H1 (cell line): ENCODE results near the gene JDP2. TPM values are rescaled to one million over a fixed set of nuclear protein-coding genes. Genes with fewer than 3 reads are reported as not detected.
A peak's percentile ranks its signal among the peaks of the same experiment; 100 is the strongest.

Source experiments
- CTCF ChIA-PET: fragments of 300-600 bp; sonication (Branson Sonifier 250); formaldehyde crosslinking; loops from one replicate; lab custom pipeline; 2021; ENCODE audit not compliant: partially characterized antibody; lab: Charles Lee
- POLR2A ChIA-PET: fragments of 300-600 bp; sonication (Branson Sonifier 250); formaldehyde crosslinking; loops from one replicate; lab custom pipeline; 2021; ENCODE audit warnings: inconsistent platforms; ENCODE audit not compliant: partially characterized antibody; lab: Charles Lee
- DNase-seq, 2 experiments: peaks; one replicate each; pipeline versions ENCODE4 v3.0.0 to v3.0.0-alpha.2; 2010 to 2022; ENCODE audit warnings: low spot score in 2 of 2, low read depth in 1 of 2, mixed read lengths in 1 of 2
- FAIRE-seq: peaks from 2 replicates; lab custom pipeline; 2011; peaks lifted over from hg19 to GRCh38; lab: Jason Lieb, UNC
- H2AFZ ChIP-seq: 2 replicates; pipeline ENCODE4 v1.8.1; 2012; ENCODE audit warnings: low read length, inconsistent platforms
- H2AK5ac ChIP-seq: 2 replicates; pipeline ENCODE4 v1.6.1; 2013; ENCODE audit warnings: low read depth, low read length
- H2BK120ac ChIP-seq: replicated peaks from 2 replicates; pipeline ENCODE3; 2013; ENCODE audit warnings: low read depth, low read length, inconsistent platforms
- H2BK12ac ChIP-seq: 2 replicates; pipeline ENCODE4 v1.6.1; 2013; ENCODE audit warnings: low read depth, low read length
- H2BK15ac ChIP-seq: 2 replicates; pipeline ENCODE4 v1.6.1; 2013; ENCODE audit warnings: low read length
- H2BK20ac ChIP-seq: 2 replicates; pipeline ENCODE4 v1.6.1; 2013; ENCODE audit warnings: low read length
- H2BK5ac ChIP-seq: 2 replicates; pipeline ENCODE4 v1.6.1; 2013; ENCODE audit warnings: low read depth, low read length
- H3K14ac ChIP-seq: 2 replicates; pipeline ENCODE4 v1.6.1; 2013; ENCODE audit warnings: inconsistent platforms; ENCODE audit not compliant: insufficient read length
- H3K18ac ChIP-seq: 2 replicates; pipeline ENCODE4 v1.6.1; 2013; ENCODE audit warnings: low read length; ENCODE audit errors: extremely low read depth
- H3K23ac ChIP-seq: 2 replicates; pipeline ENCODE4 v1.6.1; 2013; ENCODE audit warnings: inconsistent platforms; ENCODE audit not compliant: insufficient read length
- H3K23me2 ChIP-seq: 2 replicates; pipeline ENCODE4 v1.6.1; 2013; ENCODE audit warnings: low read depth, low read length
- H3K27ac ChIP-seq: 2 replicates; pipeline ENCODE4 v1.6.1; 2011; ENCODE audit warnings: low read depth, low read length, inconsistent platforms
- H3K27me3 ChIP-seq, 4 experiments: replicated peaks in 1 of 4; 1 replicate in 1 of 4; 2 replicates in 3 of 4; pipeline versions ENCODE4 v1.6.1 to v1.8.1; 2011 to 2013; ENCODE audit warnings: low read length in 3 of 4, mild to moderate bottlenecking in 3 of 4, inconsistent platforms in 2 of 4, mixed read lengths in 2 of 4, moderate library complexity in 1 of 4; ENCODE audit not compliant: control insufficient read depth in 3 of 4, insufficient read depth in 3 of 4; ENCODE audit errors: extremely low read depth in 1 of 4
- H3K36me3 ChIP-seq, 4 experiments: 2 replicates each; pipeline versions ENCODE4 v1.6.1 to v1.8.1; 2011 to 2013; ENCODE audit warnings: mild to moderate bottlenecking in 4 of 4, low read length in 3 of 4, moderate library complexity in 2 of 4, control low read depth in 1 of 4, inconsistent platforms in 1 of 4; ENCODE audit not compliant: insufficient read depth in 4 of 4, control insufficient read depth in 2 of 4
- H3K4ac ChIP-seq: replicated peaks from 2 replicates; pipeline ENCODE3; 2013; ENCODE audit warnings: low read length, low read depth, mixed read lengths, inconsistent platforms; ENCODE audit not compliant: insufficient read length
- H3K4me1 ChIP-seq, 4 experiments: replicated peaks in 1 of 4; 1 replicate in 1 of 4; 2 replicates in 3 of 4; pipeline versions ENCODE4 v1.6.1 to v1.8.1; 2011 to 2013; ENCODE audit warnings: low read length in 3 of 4, inconsistent platforms in 2 of 4, mixed read lengths in 1 of 4; ENCODE audit not compliant: insufficient read depth in 4 of 4, control insufficient read depth in 3 of 4
- H3K4me2 ChIP-seq, 2 experiments: 2 replicates each; pipeline versions ENCODE4 v1.6.1 to v1.8.1; 2011 to 2013; ENCODE audit warnings: low read depth in 2 of 2, low read length in 2 of 2, control low read depth in 1 of 2, inconsistent platforms in 1 of 2, mild to moderate bottlenecking in 1 of 2; ENCODE audit not compliant: insufficient read depth in 1 of 2
- H3K4me3 ChIP-seq, 4 experiments: fragments of 200-600, 300-600 bp in 1 of 4; sonication (generic), shearing (Covaris generic), sonication (Bioruptor Twin) in 1 of 4; 2 replicates each; pipeline versions ENCODE4 v1.5.1 to v1.8.1; 2011 to 2016; ENCODE audit warnings: low read length in 4 of 4, low read depth in 3 of 4, control low read depth in 2 of 4, inconsistent platforms in 2 of 4, mild to moderate bottlenecking in 2 of 4, mixed read lengths in 1 of 4, moderate library complexity in 1 of 4; ENCODE audit not compliant: insufficient read depth in 2 of 4; ENCODE audit errors: extremely low read depth in 1 of 4
- H3K56ac ChIP-seq: replicated peaks from 2 replicates; pipeline ENCODE3; 2013; ENCODE audit warnings: low read depth, mild to moderate bottlenecking, mixed read lengths, low read length, inconsistent platforms; ENCODE audit not compliant: insufficient read length
- H3K79me1 ChIP-seq: 2 replicates; pipeline ENCODE4 v1.6.1; 2013; ENCODE audit warnings: low read depth, low read length, control low read depth
- H3K79me2 ChIP-seq, 2 experiments: 2 replicates each; pipeline versions ENCODE4 v1.6.1 to v1.8.1; 2012 to 2013; ENCODE audit warnings: low read length in 2 of 2, mild to moderate bottlenecking in 2 of 2, inconsistent platforms in 1 of 2; ENCODE audit not compliant: insufficient read depth in 2 of 2, control insufficient read depth in 1 of 2
- H3K9ac ChIP-seq, 4 experiments: replicated peaks in 1 of 4; 1 replicate in 1 of 4; 2 replicates in 3 of 4; pipeline versions ENCODE4 v1.6.1 to v1.8.1; 2011 to 2013; ENCODE audit warnings: low read depth in 3 of 4, low read length in 3 of 4, control low read depth in 2 of 4, mild to moderate bottlenecking in 2 of 4, moderate library complexity in 2 of 4, inconsistent platforms in 1 of 4; ENCODE audit errors: extremely low read depth in 1 of 4
- H3K9me3 ChIP-seq, 2 experiments: 2 replicates each; pipeline versions ENCODE4 v1.6.1 to v1.8.1; 2012 to 2013; ENCODE audit warnings: mild to moderate bottlenecking in 2 of 2, moderate library complexity in 2 of 2, control low read depth in 1 of 2, inconsistent platforms in 1 of 2, low read depth in 1 of 2, low read length in 1 of 2, mixed read lengths in 1 of 2; ENCODE audit not compliant: insufficient read depth in 2 of 2
- H4K20me1 ChIP-seq, 2 experiments: replicated peaks in 1 of 2; 2 replicates each; pipeline versions ENCODE3 to v1.8.1; 2011 to 2013; ENCODE audit warnings: inconsistent platforms in 2 of 2, low read length in 2 of 2, mild to moderate bottlenecking in 1 of 2; ENCODE audit not compliant: insufficient read depth in 2 of 2, control insufficient read depth in 1 of 2
- H4K5ac ChIP-seq: 2 replicates; pipeline ENCODE4 v1.6.1; 2013; ENCODE audit warnings: low read length, low read depth, mixed read lengths, inconsistent platforms; ENCODE audit not compliant: insufficient read length
- H4K8ac ChIP-seq: 2 replicates; pipeline ENCODE4 v1.8.0; 2013; ENCODE audit warnings: mild to moderate bottlenecking, moderate library complexity, low read length, inconsistent platforms; ENCODE audit not compliant: insufficient read depth; ENCODE audit errors: extremely low read depth
- H4K91ac ChIP-seq: replicated peaks from 2 replicates; pipeline ENCODE3; 2013; ENCODE audit warnings: low read length, mixed read lengths, inconsistent platforms; ENCODE audit not compliant: insufficient read length
- EGR1 ChIP-seq: IDR thresholded peaks from 2 replicates; pipeline ENCODE4 v1.6.1; 2011; ENCODE audit warnings: low read depth, low read length, borderline replicate concordance
- EP300 ChIP-seq, 2 experiments: IDR thresholded peaks; 1 replicate in 1 of 2; 2 replicates in 1 of 2; pipeline ENCODE4 v1.6.1; 2011 to 2012; ENCODE audit warnings: low read depth in 2 of 2, low read length in 2 of 2, mild to moderate bottlenecking in 2 of 2, borderline replicate concordance in 1 of 2, inconsistent platforms in 1 of 2, moderate library complexity in 1 of 2
- GTF2F1 ChIP-seq: IDR thresholded peaks from 2 replicates; pipeline ENCODE4 v1.6.1; 2012; ENCODE audit warnings: low read depth, low read length, improper control_type of control experiment, borderline replicate concordance
- HDAC6 ChIP-seq: IDR thresholded peaks from one replicate; pipeline ENCODE4 v1.7.1; 2012; ENCODE audit warnings: low read depth, mild to moderate bottlenecking, inconsistent platforms, low read length, moderate library complexity
- KDM5A ChIP-seq: fragments of 200-600 bp; IDR thresholded peaks from 2 replicates; pipeline ENCODE4 v1.7.1; 2012; ENCODE audit warnings: mild to moderate bottlenecking, low read length, inconsistent platforms, mixed read lengths
- NANOG ChIP-seq: IDR thresholded peaks from 2 replicates; pipeline ENCODE4 v1.6.1; 2011; ENCODE audit warnings: low read length, low read depth, mild to moderate bottlenecking, inconsistent platforms; ENCODE audit not compliant: insufficient read depth, poor library complexity, severe bottlenecking
- PHF8 ChIP-seq: fragments of 200-600 bp; sonication (generic); conservative IDR thresholded peaks from 2 replicates; pipeline ENCODE4 v1.7.1; 2012; ENCODE audit warnings: low read depth, mild to moderate bottlenecking, inconsistent platforms, low read length, moderate library complexity
- RBBP5 ChIP-seq: IDR thresholded peaks from 2 replicates; pipeline ENCODE4 v1.7.1; 2012; ENCODE audit warnings: low read depth, mild to moderate bottlenecking, inconsistent platforms, low read length, moderate library complexity, borderline replicate concordance
- RNF2 ChIP-seq: fragments of 200-900, 300-1000 bp; sonication (generic); IDR thresholded peaks from 2 replicates; pipeline ENCODE4 v1.7.1; 2016; ENCODE audit warnings: borderline replicate concordance, low read depth, mild to moderate bottlenecking, antibody characterized with exemption, low read length; ENCODE audit not compliant: poor library complexity, severe bottlenecking; ENCODE audit errors: missing control alignments
- RXRA ChIP-seq: IDR thresholded peaks from 2 replicates; pipeline ENCODE4 v1.6.1; 2011; ENCODE audit warnings: low read depth, mild to moderate bottlenecking, low read length, moderate library complexity; ENCODE audit not compliant: insufficient read depth
- SP2 ChIP-seq: IDR thresholded peaks from 2 replicates; pipeline ENCODE4 v1.6.1; 2012; ENCODE audit warnings: mild to moderate bottlenecking, low read length, inconsistent platforms
- SP4 ChIP-seq: IDR thresholded peaks from 2 replicates; pipeline ENCODE4 v1.6.1; 2012; ENCODE audit warnings: low read length, inconsistent platforms
- WGBS, 2 experiments: shearing (Covaris generic) in 1 of 2; methylation state at CpG; one replicate each; pipeline versions ENCODE4 v1.1.6 to v1.1.7; 2013 to 2015; ENCODE audit warnings: low lambda C conversion rate in 2 of 2, mixed read lengths in 2 of 2, inconsistent platforms in 1 of 2, low coverage in 1 of 2, missing lambda C conversion rate in 1 of 2; ENCODE audit not compliant: insufficient replicate concordance in 2 of 2, insufficient coverage in 1 of 2, insufficient read length in 1 of 2; ENCODE audit errors: extremely low coverage in 1 of 2, missing lambda C conversion rate in 1 of 2; 5-methylcytosine and 5-hydroxymethylcytosine counted together
- polyA plus RNA-seq, 7 experiments: library from polyadenylated mRNA; depleted of rRNA in 3 of 7; stranded (reverse) in 5 of 7; unstranded in 2 of 7; fragments of >200 nt in 5 of 7; fragments of 200-250 nt in 2 of 7; gene quantifications; 1 replicate in 5 of 7; 2 replicates in 1 of 7; 4 replicates in 1 of 7; pipeline versions ENCODE4 v1.2.1 to v1.2.3, GENCODE V29; 2011 to 2013; ENCODE audit warnings: missing spikeins in 2 of 7, mixed read lengths in 2 of 7
- total RNA-seq: library from RNA; stranded (reverse); fragmentation: NEBNext Ultra II Directional; extraction: Animal tissue kit (Norgen Biotek cat#: 25700); gene quantifications from 2 replicates; pipeline ENCODE4 v1.2.1, GENCODE V29; 2021

JDP2 gene
- total and polyA plus RNA-seq, 2 of the 8 experiments (the other 6 are each of a cell fraction or from before 2014, with no cell fraction given): 8.9 to 27.2 TPM

- peak in 1 of 2 experiments; percentile 20 for DNase-seq
- no peaks in the 10 kb centered on the region for H3K79me2 ChIP-seq
- FAIRE-seq: no peak
- H3K27ac ChIP-seq: no peak overlapping the region
- no peak overlapping the region for H3K56ac ChIP-seq
- H2AK5ac ChIP-seq: no peak overlapping the region
- no peak overlapping the region for H3K4me2 ChIP-seq
- H3K18ac ChIP-seq: no peak overlapping the region
- H4K91ac ChIP-seq: no peak overlapping the region
- H3K14ac ChIP-seq: peak overlapping the region; percentile 57
- H3K79me1 ChIP-seq: no peaks in the 10 kb centered on the region
- CTCF ChIA-PET: interaction anchor here (0.8 kb wide), 2 partner anchors 76 to 110 kb away, joined by 3 read pairs; no protein-coding TSS in a partner anchor
- H3K9ac ChIP-seq: no peak overlapping the region; a peak in 1 of 7 replicates
- H4K5ac ChIP-seq: no peak overlapping the region
- H4K8ac ChIP-seq: no peak overlapping the region
- H3K4me3 ChIP-seq: no peak overlapping the region
- no peaks in the 10 kb centered on the region for H3K36me3 ChIP-seq
- H3K23ac ChIP-seq: no peak overlapping the region
- H2BK20ac ChIP-seq: 0 out of 2 replicates have a peak overlapping the region, but pooled peaks have one; percentile 32
- H3K27me3 ChIP-seq: peaks cover 0 to 2% (median 0%) of the 10 kb centered on the region in 4 experiments; a peak in 1 of 7 replicates
- H3K4ac ChIP-seq: no peak overlapping the region
- POLR2A ChIA-PET: no interaction called here
- H2AFZ ChIP-seq: no peak overlapping the region; the same call in 1 of the 2 replicates
- no peak overlapping the region for H2BK120ac ChIP-seq
- WGBS, 2 experiments: 82% methylated on average over 4 of the region's 4 CpGs; no CpG with 5 or more reads in 1 of the 2 experiments
- H4K20me1 ChIP-seq: no peaks in the 10 kb centered on the region
- no peaks in the 10 kb centered on the region for H3K9me3 ChIP-seq
- H2BK12ac ChIP-seq: no peak overlapping the region
- H3K4me1 ChIP-seq: peaks cover 0 to 13% (median 0%) of the 10 kb centered on the region in 4 experiments; a peak in 4 of 7 replicates
- no peak overlapping the region for H2BK15ac ChIP-seq
- no peak overlapping the region for H2BK5ac ChIP-seq
- H3K23me2 ChIP-seq: no peaks in the 10 kb centered on the region
- TF ChIP-seq EP300 (IDR thresholded peaks at IDR 0.05; ENCODE audit: borderline replicate concordance in 1 of 2, low read depth in 2 of 2, low read length in 2 of 2) (no peak), RNF2 (no peak), HDAC6 (no peak), RXRA (no peak), SP2 (no peak), KDM5A (no peak), GTF2F1 (no peak), PHF8 (no peak), NANOG (no peak), RBBP5 (no peak), EGR1 (no peak), SP4 (no peak)
Observed at GRCh38 chr14:75404847-75405246, 23.0 kb upstream of the JDP2 start.
